Prostate gland (tissue), 2 donors: Measurements from ENCODE around the gene ZDHHC22.

ENCODE experiments used
- POLR2A ChIP-seq: fragments of 450-650 bp; IDR thresholded peaks from one replicate; pipeline ENCODE4 v1.6.1; 2016; ENCODE audit warnings: antibody characterized with exemption, mild to moderate bottlenecking
- TF ChIP-seq, protein P1 (sequence below), 4 experiments: fragments of 200-600 bp in 2 of 4; fragments of 450-650 bp in 2 of 4; sonication (generic) in 2 of 4; IDR thresholded peaks; 1 replicate in 3 of 4; 2 replicates in 1 of 4; pipeline ENCODE4 v1.5.1; 2016 to 2019; ENCODE audit warnings: antibody characterized with exemption in 4 of 4, mild to moderate bottlenecking in 2 of 4, moderate library complexity in 2 of 4

DNA sequence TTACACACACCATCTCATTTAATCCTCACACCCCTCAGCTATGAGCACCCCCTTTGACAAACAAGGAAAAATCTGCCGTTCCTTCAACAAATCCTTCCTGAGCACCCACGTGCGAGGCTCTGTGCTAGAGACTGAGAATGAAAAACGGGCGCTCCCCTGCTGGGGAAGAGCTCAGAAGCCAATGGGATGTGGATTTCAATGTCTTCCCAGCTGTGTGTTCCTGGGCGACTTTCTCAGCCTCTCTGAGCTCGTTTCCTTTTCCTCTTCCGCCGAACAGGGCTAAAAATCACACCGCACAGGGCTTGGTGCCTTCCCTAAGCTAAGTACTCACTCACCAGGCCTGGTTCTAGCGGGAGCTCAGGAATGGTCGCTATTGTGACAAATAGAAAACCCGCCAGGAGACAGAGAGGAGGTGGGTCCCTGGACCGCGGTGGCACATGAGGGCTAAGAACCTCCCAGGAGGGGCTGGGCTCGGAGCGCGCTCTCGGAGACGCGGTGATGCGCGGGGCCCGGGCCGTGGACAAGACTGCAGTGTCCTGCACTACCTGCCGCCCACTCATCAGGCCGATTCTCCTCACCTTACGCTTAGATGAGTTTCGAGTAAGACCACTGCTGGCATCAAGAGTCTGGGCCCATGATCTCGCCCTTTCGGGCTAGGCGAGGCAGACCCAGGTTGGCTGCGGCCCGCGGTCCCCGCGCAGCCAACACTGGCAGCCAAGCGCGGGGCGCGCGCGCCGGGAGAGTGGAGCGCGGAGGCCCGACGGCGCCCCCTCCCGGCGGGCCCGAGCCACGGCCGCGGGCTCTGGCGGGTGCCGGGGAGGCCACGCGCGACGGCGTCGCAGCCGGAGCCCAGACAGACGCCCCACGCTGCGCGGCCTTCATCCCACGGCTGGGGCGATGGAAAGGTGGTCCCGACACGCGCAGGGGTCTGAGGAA is 17.0 kb downstream of the ZDHHC22 start:
- no peak for TF ChIP-seq POLR2A
- TF ChIP-seq, protein P1, sequence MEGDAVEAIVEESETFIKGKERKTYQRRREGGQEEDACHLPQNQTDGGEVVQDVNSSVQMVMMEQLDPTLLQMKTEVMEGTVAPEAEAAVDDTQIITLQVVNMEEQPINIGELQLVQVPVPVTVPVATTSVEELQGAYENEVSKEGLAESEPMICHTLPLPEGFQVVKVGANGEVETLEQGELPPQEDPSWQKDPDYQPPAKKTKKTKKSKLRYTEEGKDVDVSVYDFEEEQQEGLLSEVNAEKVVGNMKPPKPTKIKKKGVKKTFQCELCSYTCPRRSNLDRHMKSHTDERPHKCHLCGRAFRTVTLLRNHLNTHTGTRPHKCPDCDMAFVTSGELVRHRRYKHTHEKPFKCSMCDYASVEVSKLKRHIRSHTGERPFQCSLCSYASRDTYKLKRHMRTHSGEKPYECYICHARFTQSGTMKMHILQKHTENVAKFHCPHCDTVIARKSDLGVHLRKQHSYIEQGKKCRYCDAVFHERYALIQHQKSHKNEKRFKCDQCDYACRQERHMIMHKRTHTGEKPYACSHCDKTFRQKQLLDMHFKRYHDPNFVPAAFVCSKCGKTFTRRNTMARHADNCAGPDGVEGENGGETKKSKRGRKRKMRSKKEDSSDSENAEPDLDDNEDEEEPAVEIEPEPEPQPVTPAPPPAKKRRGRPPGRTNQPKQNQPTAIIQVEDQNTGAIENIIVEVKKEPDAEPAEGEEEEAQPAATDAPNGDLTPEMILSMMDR (IDR thresholded peaks at IDR 0.05): peak; percentile 58 to 93 (median 76)
